Stimulated activated CD4-positive, alpha-beta T cell treated with anti-CD3 and anti-CD28 coated beads, Interleukin-4, amount 100 ng/mL, for 24 hours (primary cell): ENCODE measurements around the gene GTF2I.
"Not testable (repeated sequence)": the region's sequence is repeated elsewhere in the genome, so short reads cannot be mapped to it uniquely, and the experiment has no call there.

ENCODE experiments used
- DNase-seq: peaks from one replicate; pipeline ENCODE4 v3.0.0-alpha.2; 2020

Gene GTF2I

DNA sequence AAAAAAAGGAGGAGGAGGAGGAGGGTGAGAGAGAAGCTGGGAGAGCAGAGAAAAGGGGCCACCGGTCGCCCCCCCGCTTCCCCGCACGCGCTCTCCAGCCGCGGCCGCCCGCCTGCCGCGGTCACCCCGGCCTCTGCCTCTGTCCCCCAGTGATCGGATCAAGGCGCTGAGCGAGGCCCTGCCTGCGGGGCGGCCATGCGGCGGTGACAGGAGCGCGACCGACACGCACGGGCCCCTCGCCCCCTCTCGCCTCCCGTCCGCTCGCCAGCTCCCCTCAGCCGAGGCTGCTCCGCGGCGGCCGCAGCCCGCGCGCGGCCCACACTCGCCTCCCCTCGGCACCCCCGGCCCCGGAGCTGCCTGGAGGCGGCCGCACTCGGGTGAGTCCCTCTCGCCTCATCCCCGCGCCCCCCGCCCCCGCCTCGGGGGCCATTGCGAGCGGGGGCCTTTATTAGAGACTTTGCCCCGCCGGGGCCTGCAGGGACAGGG is at the start of gene GTF2I:
Gene GTF2I, plus strand, starts transcription at position 27 of the 486 bp plus-strand sequence. CDS start 31,411 bp downstream, outside the sequence.
- DNase-seq, result no peak

DNA sequence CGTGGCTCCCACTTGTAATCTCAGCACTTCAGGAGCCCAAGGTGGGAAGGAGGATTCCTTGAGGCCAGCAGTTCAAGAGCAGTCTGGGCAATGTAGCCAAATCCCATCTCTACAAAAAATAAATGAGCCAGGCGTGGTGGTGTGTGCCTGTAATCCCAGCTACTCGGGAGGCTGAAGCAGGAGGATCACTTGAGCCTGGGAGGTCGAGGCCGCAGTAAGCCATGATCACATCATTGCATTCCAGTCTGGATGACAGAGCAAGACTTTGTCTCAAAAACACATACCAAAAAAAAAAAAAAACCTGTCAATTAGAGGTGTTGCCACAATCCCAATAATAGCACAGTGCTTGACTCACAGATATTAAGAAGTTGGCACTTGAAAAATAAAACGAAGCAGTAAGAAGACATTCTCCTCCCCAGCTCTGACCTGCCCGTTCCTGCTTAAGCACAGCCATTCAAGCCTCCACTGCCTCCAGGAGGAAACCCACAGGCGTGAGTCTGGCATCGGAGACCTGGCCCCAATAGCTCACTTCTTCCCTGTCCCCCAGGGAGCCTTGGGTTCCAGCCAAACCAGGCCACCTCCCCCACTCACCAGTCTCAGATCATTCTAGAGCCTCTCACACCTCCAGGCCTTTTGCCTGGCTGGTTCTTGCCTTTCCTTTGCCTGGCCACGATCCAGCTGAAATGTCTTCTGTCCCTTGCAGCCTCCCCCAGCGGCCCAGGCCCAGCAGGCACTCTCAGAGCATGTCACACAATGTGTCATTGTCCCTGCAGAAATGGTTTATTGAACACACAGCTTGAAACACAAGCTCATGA is 45.3 kb upstream of the GTF2I start:
- DNase-seq, result no peak

DNA sequence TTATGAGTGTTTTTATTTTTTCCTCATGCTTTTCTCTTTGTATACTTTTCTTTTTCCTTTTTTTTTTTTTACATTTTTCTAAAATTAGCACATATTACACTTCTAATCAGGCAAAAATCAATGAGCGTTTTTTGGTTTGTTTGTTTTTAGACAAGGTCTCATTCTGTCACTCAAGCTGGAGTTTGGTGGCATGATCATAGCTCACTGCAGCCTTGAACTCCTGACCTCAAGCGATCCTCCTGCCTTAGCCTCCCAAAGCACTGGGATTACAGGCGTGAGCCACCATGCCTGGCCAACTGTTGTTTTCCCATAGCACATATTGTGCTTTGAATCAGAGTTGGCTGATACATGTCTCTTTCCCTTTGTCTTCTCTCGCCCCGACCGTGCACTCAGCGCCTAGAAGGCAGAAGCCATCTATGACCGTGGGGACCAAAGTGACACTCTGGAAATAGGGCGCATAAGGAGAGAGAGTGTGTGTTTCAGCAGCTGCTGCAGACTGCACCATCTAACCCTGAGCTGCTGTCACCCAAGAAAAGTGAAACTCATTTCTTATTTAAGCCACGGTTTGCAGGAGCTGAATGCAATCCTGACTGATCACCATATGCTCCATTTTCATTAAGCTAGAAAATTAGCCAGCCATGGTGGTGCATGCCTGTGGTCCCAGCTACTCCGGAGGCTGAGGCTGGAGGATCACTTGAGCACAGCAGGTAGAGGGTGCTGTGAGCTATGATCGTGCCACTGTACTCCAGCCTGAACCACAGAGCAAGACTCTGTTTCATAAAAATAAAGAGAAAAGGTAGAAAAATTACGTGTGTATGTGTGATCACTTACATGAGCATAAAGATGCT is 41.4 kb upstream of the GTF2I start:
- no peak for DNase-seq

DNA sequence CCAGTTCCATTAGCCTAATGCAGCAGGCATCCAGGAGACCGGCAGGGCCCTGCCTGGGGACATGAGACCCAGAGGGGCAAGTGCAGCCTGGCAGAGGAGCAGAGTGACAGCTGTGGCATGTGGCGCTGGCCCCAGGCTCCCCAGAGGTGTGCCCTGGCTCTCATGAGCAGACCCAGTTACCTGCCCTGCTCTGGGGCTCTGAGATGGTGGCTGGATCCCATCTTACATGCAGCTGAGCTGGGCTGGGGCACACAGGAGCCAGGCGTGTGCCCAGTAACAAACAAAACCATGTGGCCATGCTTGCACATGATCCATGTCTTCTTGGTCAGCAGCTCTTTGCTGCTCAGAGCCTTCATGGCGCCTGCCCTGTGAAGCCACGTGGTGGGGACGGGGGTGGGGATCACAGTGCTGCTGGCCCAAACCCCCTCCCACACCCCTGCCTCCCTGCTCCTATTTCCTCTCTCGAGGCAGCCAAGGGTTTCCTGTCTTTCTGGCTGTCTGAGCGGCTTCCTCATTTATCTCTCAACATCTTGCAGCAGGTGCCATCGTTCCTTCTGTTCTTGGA is 40.3 kb upstream of the GTF2I start:
- peak; percentile 10 for DNase-seq

DNA sequence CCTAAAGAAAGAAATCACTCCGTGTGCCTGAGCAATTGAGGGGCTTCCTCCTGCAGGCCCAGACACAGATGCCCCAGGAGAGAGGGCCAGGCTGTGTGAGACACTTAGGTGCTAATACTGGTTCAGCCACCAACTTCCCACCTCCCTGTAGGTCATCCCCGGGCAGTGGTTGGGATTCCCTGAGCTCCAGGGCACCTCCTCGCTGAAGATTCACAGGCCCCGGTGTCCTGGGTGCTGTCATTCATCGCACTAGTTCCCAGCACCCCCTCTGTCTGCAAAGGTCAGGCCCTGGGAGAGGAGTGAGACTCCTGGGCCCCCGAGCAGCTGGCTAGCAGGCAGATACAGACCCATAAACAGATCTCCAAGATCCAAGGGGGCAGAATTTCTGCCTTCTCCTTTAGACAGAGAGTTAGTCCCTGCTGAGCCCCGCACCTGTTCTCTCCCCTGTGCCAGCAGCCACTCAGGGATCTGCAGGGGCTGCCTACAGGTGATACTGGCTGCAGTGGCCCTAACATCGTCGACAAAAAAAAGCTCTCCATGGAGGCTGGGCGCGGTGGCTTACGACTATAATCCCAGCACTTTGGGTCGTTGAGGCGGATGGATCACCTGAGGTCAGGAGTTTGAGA is 38.2 kb upstream of the GTF2I start:
- DNase-seq, result no peak

DNA sequence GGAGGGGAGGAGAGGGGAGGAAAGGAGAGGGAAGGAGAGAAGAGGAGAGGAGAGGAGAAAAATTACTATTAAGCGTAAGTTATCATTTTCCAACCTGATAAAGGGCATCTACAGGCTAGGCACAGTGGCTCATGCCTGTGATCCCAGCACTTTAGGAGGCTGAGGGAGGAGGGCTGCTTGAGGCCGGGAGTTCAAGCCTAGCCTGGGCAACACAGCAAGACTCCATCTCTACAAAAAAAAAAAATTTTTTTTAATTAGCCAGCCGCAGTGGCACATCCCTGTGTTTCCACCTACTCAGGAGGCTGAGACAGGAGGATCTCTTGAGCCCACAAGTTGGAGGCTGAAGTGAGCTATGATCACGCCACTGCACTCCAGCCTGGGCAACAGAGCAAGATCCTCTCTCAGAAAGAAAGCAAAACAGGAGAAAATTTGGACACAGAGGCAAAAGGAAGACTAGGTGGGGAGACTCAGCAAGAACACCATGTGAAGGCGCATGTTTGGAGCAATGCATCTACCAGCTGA is 35.2 kb upstream of the GTF2I start:
- no peak for DNase-seq

DNA sequence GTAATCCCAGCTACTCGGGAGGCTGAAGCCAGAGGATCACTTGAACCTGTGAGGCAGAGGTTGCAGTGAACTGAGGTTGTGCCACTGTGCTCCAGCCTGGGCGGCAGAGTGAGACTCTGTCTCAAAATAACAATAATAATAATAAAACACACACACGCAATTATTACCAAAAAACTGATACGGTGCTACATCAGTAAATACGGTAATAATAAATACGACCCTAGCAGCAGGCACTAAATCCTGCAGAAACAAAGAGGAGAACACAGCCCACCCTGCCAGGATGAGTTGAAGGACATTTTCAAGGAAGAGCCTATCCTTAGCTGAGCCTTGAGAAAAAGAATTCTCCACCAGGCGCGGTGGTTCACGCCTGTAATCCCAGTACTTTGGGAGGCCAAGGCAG is 34.4 kb upstream of the GTF2I start:
- no peak for DNase-seq

DNA sequence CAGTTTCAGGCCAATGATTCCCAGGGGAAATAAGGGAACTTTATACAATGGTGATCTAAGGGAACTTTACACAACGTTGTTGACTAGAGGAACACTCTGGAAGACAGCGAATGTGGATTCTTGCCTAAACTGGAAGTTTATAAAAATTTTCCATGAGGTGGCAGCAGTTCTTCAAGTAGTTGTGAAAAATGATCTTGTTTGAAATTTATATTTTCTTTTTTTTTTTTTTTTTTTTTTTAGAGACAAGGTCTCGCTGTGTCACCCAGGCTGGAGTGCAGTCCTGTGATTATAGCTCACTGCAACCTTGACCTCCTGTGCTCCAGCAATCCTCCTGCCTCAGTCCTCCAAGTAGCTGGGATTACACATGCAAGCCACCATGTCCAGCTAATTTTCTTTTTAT is 32.1 kb upstream of the GTF2I start:
- no peak for DNase-seq

DNA sequence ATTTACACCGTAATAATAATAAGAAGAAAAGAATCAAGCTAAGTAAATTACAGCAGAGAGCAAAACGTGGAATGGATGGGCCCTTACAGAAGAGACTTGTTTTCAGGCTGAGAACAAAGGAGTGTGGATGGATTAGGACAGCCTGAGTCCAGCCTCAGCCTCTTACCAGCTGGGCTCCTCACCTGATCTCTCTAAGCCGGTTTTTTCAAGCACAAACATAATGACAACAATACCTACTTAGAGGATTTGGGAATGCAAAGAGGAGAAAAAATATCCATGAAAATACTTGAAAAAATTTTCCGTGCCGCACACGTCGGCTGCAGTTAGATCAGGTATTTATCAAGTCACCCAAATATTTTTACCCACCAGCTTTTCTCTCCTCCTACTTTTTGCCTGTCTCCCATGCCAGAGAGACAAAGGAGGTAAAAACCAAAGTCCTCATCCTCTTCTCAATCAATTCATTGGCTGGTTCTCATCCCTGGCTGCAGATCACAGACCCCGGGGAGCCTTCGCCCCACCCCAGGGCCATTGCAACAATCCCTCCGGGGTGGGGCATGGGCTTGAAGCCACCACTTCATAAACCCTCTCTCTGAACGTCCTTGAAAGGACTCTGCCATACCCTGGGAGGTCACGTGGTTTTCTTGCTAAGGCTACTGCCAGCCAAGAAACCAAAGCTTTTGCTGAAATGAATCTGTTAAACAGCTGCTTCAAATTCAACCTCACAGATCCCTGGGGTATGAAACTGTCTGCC is 29.7 kb upstream of the GTF2I start:
- no peak for DNase-seq

DNA sequence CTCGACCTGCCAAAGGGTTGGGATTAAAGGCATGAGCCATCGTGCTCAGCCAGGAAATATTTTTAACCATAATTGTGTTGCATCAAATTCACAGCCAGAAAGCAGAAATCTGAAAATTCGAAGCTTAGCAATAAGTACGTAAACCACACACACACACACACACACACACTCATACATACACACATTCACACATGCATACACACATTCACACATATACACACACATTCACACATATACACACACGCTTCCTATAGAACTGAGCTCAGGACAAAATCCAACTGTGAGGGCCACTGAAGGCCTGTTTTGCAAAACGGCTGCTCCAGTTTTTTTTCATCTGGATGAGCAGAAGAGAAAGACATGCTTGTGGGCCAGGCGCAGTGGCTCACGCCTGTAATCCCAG is 25.0 kb upstream of the GTF2I start:
- DNase-seq, result no peak

DNA sequence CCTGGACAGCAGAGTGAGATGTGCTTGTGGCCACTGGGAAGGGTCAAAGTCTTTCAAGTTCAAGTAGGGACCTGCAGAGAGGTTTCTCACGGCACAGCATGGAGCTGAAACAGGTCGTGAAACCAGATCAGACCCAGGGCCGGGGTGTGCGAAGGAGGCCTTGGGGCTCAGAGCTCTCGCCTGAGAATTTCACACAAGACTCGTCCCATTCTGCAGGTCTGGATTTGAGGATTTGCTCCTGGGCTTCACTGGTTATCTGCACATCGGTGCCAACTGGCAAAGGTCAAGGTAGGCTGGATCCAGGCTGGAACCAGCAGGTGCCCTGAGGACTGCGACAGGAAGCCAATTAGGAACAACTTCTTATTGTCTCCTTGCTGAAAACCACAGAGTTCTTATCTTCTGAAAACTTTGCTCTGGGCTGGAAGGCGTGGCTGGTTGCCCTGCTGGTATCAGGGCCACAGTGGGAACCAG is 24.0 kb upstream of the GTF2I start:
- no peak for DNase-seq

DNA sequence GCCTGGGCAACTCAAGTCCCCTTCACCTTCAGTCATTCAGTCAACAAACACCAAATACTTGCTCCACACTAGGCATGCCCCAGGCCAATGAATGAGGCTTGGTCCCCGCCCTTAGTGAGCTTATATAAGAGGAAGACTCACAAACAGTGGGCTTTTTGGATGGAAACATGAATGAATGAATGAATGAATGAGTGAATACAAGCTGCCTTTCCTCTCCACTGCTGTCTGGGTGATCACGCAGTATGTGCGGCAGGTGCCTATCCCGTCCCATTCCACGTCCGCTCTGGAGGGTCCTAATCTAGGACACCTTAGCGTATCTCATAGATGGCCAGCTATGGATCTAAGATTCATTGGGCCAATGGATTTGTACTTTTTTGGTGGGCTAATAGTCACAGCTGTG is 19.8 kb upstream of the GTF2I start:
- no peak for DNase-seq

DNA sequence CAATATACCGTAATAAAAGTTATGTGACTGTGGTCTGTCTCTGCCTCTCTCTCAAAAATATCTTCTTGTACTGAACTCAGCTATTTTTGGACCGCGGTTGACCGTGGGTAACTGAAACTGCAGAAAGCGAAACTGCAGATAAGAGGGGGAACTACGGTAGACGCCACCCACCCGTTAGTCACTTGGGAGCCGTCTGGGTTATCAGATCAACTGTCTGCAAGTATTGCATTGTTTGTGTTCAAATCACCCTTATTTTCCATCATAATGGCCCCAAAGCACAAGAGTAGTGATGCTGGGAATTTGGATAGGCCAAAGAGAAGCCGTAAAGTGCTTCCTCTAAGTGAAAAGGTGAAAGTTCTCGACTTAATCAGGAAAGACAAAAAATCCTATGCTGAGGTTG is 7.5 kb upstream of the GTF2I start:
- DNase-seq, result peak; percentile 90

DNA sequence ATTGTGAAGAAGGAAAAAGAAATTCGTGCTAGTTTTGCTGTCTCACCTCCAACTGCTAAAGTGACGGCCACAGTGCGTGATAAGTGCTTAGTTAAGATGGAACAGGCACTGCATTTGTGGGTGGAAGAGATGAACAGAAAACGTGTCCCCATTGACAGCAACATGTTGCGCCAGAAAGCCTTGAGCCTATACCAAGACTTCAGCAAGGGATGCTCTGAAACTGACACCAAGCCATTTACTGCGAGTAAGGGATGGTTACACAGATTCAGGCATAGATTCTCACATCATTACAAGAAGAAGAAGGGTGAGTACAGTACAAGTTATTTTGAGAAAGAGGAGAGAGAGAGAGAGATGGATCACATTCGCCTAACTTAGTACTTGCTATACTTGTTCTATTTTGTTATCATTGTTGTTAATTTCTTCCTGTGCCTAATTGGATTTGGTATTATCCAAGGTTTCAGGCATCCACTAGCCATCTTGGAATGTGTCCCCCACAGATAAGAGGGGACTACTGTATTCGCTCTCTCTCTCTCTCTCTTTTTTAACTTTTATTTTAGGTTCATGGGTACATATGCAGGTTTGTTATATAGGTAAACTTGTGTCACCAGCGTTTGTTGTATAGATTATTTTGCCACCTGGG is 6.9 kb upstream of the GTF2I start:
- peak; percentile 54 for DNase-seq

DNA sequence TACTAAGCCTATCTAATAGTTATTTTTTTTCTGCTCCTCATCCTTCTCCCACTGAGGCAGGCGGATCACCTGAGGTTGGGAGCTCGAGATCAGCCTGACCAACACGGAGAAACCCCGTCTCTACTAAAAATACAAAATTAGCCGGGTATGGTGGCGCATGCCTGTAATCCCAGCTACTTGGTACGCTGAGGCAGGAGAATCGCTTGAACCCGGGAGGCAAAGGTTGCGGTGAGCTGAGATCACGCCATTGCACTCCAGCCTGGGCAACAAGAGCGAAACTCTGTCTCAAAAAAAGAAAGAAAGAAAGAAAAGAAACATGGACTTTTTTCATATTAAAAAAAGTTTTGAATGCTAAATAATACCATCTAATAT is 6.4 kb upstream of the GTF2I start:
- not testable (repeated sequence) for DNase-seq

DNA sequence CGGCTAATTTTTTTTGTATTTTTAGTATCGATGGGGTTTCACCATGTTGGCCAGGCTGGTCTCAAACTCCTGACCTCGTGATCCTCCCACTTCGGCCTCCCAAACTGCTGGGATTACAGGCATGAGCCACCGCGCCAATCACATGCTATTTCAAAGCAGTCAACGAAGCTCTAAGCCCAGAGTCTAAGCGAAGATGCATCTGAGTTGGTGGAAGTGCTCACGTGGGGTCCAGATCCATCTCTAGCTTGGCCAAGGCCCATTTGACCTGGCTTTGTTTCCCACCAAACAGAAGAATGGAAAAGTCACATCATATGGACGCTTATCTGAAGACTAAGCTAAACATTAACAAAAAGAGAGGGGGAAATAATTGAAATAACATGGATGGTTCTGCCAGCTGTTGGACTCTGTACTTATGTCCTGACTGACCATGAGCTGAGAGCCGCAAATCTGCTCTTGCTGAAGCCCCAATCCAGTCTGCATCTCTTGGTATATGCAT is 3.8 kb upstream of the GTF2I start:
- DNase-seq, result no peak

DNA sequence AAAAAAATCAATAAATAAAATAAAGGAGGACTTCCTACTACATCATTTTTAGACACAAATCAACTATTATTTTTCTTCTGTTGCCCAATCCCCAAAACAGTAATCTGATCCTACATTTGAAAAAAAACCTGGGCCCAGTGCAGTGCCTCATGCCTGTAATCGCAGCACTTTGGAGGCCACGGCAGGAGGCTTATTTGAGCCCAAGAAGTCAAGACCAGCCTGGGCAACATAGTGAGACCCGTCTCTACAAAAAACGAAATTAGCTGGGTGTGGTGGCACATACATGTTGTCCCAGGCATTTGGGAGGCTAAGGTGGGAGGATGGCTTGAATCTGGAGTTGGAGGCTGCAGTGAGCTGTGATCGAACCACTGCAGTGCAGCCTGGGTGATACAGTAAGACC is 2.7 kb upstream of the GTF2I start:
- no peak for DNase-seq

DNA sequence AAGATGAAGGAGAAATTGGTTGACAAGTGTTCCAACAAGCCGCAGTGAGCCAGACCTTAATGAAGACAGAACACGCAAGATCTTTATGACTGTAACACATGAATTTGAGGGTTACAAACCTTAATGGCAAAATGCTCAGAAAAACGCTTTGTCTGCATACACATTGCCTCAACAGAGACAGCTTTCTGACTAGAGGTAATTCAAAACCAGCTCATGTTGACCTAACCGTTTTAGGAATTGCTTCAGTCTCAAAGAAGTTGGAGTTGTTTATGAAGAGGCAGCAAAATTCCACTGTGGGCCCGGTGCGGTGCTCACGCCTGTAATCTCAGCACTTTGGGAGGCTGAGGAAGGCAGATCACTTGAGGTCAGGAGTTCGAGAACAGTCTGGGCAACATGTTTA is 2.2 kb upstream of the GTF2I start:
- no peak for DNase-seq

DNA sequence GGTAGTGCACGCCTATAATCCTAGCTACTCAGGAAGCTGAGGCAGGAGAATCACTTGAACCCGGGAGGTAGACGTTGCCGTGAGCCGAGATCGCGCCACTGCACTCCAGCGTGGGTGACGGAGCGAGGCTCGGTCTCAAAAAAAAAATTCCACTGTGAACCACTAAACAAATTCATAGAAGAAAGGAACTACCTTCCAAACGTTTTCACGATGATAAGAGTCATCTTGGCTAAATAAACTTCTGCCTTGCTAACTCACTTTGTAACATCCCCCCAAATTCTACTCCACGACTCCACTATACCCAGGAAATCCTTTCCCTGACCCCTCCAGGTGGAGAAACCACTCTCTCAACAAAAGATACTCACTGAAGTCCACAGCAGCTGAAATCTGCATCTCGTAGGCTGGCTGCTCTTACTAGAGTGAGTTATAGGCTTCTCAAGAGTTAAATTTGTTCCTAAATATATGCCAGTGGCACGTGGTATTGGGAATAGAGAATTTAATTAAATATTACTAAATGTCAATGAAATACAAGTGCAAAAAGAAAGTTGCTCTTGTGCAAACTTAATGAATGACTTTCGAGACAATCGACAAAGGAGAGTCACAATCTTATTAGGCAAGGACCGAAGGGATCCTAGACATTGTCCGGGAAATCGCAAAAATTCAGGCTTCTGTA is 1.6 kb upstream of the GTF2I start:
- no peak for DNase-seq

DNA sequence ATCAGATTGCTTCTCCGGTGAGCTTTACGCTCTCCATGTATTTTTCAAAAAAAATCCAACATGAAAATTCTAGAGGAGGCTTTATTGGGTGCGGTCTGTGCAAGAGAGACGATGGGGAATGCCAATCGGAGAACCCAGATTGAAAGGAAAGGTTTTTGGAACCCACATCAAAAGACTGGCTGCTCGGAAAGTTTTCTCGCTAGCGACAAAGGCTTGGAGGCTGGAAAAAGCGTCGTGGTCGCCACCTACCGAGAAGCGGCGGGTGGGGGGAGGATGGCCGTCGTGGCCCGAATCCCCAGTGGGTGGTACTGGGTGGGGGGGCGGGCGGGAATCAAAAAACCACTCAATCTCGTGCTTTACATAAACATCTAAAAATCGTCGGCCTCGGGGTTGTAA is 1.1 kb upstream of the GTF2I start:
- DNase-seq, result peak; percentile 69
